ENCODE data around the gene MYL5.

The MYL5 gene

DNA sequence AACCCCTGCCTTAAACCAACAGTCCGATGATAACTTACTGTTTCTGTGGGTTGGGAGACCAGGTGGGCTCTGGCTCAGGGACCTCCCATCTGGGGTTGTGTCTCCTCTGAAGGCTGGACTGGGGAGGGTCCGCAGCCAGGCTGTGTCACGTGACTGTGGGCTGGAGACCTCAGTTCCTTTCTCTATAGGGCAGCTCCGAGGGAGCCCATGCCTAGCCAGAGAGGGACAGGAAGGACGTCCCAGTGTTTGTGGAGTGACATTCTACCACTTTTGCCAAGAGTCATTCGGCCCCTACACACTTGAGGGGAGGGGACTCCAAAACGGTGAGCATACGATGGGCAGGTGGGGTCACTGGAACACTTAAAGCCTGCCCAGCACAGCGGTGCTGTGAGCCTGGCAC lies 35.8 kb downstream of the MYL5 start:
- Histone ChIP-seq H3K9me2 (replicated peaks; ENCODE audit: insufficient read depth, low read length) (no peaks in the 10 kb centered on the region), H3K79me2 (ENCODE audit: insufficient read depth, low read length) (peaks cover 88% of the 10 kb centered on the region), H3K36me3 (ENCODE audit: low read length) (no peaks in the 10 kb centered on the region), H3K9me3 (ENCODE audit: insufficient read depth, low read length) (no peaks in the 10 kb centered on the region), H3K4me3 (ENCODE audit: insufficient read depth, low read length, poor library complexity, severe bottlenecking) (no peak overlapping the region), H3K9ac (ENCODE audit: low read length) (no peak overlapping the region), H4K20me1 (ENCODE audit: low read depth, low read length) (no peaks in the 10 kb centered on the region; the same call in 1 of the 2 replicates), H3K4me2 (ENCODE audit: low read depth, low read length, poor library complexity, severe bottlenecking) (no peak overlapping the region), H3F3A (ENCODE audit: insufficient read depth) (peaks cover 6% of the 10 kb centered on the region; the same call in 1 of the 2 replicates), H2AFZ (ENCODE audit: low read depth, low read length, severe bottlenecking) (no peak overlapping the region), H3K27ac (ENCODE audit: low read depth, low read length) (no peak overlapping the region), H3K27me3 (ENCODE audit: low read length) (no peaks in the 10 kb centered on the region)
- no peak for TF ChIP-seq EZH2phosphoT487 (conservative IDR thresholded peaks at IDR 0.05; ENCODE audit: low read length)
- TF ChIP-seq, protein P1, sequence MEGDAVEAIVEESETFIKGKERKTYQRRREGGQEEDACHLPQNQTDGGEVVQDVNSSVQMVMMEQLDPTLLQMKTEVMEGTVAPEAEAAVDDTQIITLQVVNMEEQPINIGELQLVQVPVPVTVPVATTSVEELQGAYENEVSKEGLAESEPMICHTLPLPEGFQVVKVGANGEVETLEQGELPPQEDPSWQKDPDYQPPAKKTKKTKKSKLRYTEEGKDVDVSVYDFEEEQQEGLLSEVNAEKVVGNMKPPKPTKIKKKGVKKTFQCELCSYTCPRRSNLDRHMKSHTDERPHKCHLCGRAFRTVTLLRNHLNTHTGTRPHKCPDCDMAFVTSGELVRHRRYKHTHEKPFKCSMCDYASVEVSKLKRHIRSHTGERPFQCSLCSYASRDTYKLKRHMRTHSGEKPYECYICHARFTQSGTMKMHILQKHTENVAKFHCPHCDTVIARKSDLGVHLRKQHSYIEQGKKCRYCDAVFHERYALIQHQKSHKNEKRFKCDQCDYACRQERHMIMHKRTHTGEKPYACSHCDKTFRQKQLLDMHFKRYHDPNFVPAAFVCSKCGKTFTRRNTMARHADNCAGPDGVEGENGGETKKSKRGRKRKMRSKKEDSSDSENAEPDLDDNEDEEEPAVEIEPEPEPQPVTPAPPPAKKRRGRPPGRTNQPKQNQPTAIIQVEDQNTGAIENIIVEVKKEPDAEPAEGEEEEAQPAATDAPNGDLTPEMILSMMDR (IDR thresholded peaks at IDR 0.05; ENCODE audit: insufficient read depth, low read length, poor library complexity, severe bottlenecking): no peak

GRCh38 chr4:710916-711315 lies 36.6 kb downstream of the MYL5 start:
- H3K9me3 ChIP-seq (ENCODE audit: insufficient read depth, low read length): no peaks in the 10 kb centered on the region
- no peak overlapping the region for H3K27ac ChIP-seq (ENCODE audit: low read depth, low read length)
- H3K4me3 ChIP-seq (ENCODE audit: insufficient read depth, low read length, poor library complexity, severe bottlenecking): no peak overlapping the region
- no peak overlapping the region for H3K4me2 ChIP-seq (ENCODE audit: low read depth, low read length, poor library complexity, severe bottlenecking)
- peaks cover 85% of the 10 kb centered on the region for H3K79me2 ChIP-seq (ENCODE audit: insufficient read depth, low read length)
- H3K36me3 ChIP-seq (ENCODE audit: low read length): no peaks in the 10 kb centered on the region
- H2AFZ ChIP-seq (ENCODE audit: low read depth, low read length, severe bottlenecking): no peak overlapping the region
- no peaks in the 10 kb centered on the region for H3K9me2 ChIP-seq (replicated peaks; ENCODE audit: insufficient read depth, low read length)
- H3K27me3 ChIP-seq (ENCODE audit: low read length): no peaks in the 10 kb centered on the region
- no peak overlapping the region for H3K9ac ChIP-seq (ENCODE audit: low read length)
- H3F3A ChIP-seq (ENCODE audit: insufficient read depth): peaks cover 6% of the 10 kb centered on the region; the same call in 1 of the 2 replicates
- H4K20me1 ChIP-seq (ENCODE audit: low read depth, low read length): no peaks in the 10 kb centered on the region; the same call in 1 of the 2 replicates
- TF ChIP-seq, protein P1 (IDR thresholded peaks at IDR 0.05; ENCODE audit: insufficient read depth, low read length, poor library complexity, severe bottlenecking): no peak
- TF ChIP-seq EZH2phosphoT487 (conservative IDR thresholded peaks at IDR 0.05; ENCODE audit: low read length): no peak

DNA sequence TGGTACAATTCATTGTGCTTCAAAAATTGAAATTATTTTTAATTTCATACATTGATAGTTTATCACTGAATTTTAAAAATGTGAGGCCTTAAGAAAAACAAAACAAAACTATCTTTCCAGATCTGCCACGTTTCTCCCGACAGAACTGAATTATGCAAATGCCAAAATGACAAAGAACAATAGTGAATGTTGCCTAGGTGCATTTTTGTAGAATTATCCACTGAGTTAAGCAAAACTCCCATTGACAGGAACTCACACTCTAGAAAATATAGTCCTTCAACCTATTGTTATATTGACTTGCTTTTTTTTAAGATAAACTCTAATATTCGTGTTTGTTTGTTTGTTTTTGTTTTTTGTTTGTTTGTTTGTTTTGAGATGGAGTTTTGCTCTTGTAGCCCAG lies 37.8 kb downstream of the MYL5 start:
- H3K4me3 ChIP-seq (ENCODE audit: insufficient read depth, low read length, poor library complexity, severe bottlenecking): no peak overlapping the region
- H3K27me3 ChIP-seq (ENCODE audit: low read length): no peaks in the 10 kb centered on the region
- no peak overlapping the region for H3K27ac ChIP-seq (ENCODE audit: low read depth, low read length)
- H3K9me3 ChIP-seq (ENCODE audit: insufficient read depth, low read length): no peaks in the 10 kb centered on the region
- no peaks in the 10 kb centered on the region for H3K9me2 ChIP-seq (replicated peaks; ENCODE audit: insufficient read depth, low read length)
- no peak overlapping the region for H3K4me2 ChIP-seq (ENCODE audit: low read depth, low read length, poor library complexity, severe bottlenecking)
- no peak overlapping the region for H3K9ac ChIP-seq (ENCODE audit: low read length)
- H4K20me1 ChIP-seq (ENCODE audit: low read depth, low read length): no peaks in the 10 kb centered on the region; the same call in 1 of the 2 replicates
- H2AFZ ChIP-seq (ENCODE audit: low read depth, low read length, severe bottlenecking): no peak overlapping the region
- no peaks in the 10 kb centered on the region for H3K36me3 ChIP-seq (ENCODE audit: low read length)
- peaks cover 6% of the 10 kb centered on the region; the same call in 1 of the 2 replicates for H3F3A ChIP-seq (ENCODE audit: insufficient read depth)
- no peak for TF ChIP-seq EZH2phosphoT487 (conservative IDR thresholded peaks at IDR 0.05; ENCODE audit: low read length)
- TF ChIP-seq, protein P1 (IDR thresholded peaks at IDR 0.05; ENCODE audit: insufficient read depth, low read length, poor library complexity, severe bottlenecking): no peak
- H3K79me2 ChIP-seq (ENCODE audit: insufficient read depth, low read length): peaks cover 76% of the 10 kb centered on the region
